Spleen (tissue), 11 donors: ENCODE data around the gene ITGA4. TPM values are rescaled to one million over a fixed set of nuclear protein-coding genes. Genes with fewer than 3 reads are reported as not detected.

Experiments
- DNase-seq: peaks from one replicate; pipeline ENCODE4 v3.0.0-alpha.2; 2020
- H3K27ac ChIP-seq, 8 donors: fragments of 200-600 bp; sonication (generic) in 7 of 8; 1 replicate in 4 of 8; 2 replicates in 4 of 8; pipeline versions ENCODE4 v1.5.0 to v1.8.0; 2016 to 2021; ENCODE audit warnings: inconsistent platforms in 4 of 8, mild to moderate bottlenecking in 4 of 8, moderate library complexity in 1 of 8
- H3K27me3 ChIP-seq, 7 donors: fragments of 200-600 bp; sonication (generic) in 6 of 7; replicated peaks in 1 of 7; 1 replicate in 4 of 7; 2 replicates in 3 of 7; pipeline versions ENCODE4 v1.5.0 to v1.8.0; 2016 to 2021; ENCODE audit warnings: inconsistent platforms in 3 of 7, mild to moderate bottlenecking in 1 of 7
- H3K36me3 ChIP-seq, 6 donors: fragments of 200-600 bp; sonication (generic) in 5 of 6; 1 replicate in 4 of 6; 2 replicates in 2 of 6; pipeline versions ENCODE4 v1.5.0 to v1.8.0; 2016 to 2021; ENCODE audit warnings: inconsistent platforms in 2 of 6
- H3K4me1 ChIP-seq, 6 donors: fragments of 200-600 bp; sonication (generic) in 5 of 6; 1 replicate in 3 of 6; 2 replicates in 3 of 6; pipeline versions ENCODE4 v1.5.0 to v1.8.0; 2016 to 2021; ENCODE audit warnings: inconsistent platforms in 3 of 6
- H3K4me3 ChIP-seq, 8 donors: fragments of 200-600 bp; sonication (generic) in 7 of 8; 1 replicate in 4 of 8; 2 replicates in 4 of 8; pipeline versions ENCODE4 v1.5.0 to v1.8.0; 2016 to 2021; ENCODE audit warnings: inconsistent platforms in 4 of 8, mild to moderate bottlenecking in 4 of 8, moderate library complexity in 2 of 8
- H3K9me3 ChIP-seq, 8 donors: fragments of 200-600 bp; sonication (generic) in 7 of 8; 1 replicate in 4 of 8; 2 replicates in 4 of 8; pipeline versions ENCODE4 v1.5.0 to v1.8.0; 2016 to 2021; ENCODE audit warnings: inconsistent platforms in 4 of 8
- POLR2A ChIP-seq, 3 donors: fragments of 450-650 bp; IDR thresholded peaks; one replicate each; pipeline ENCODE4 v1.5.1; 2017; ENCODE audit warnings: antibody characterized with exemption in 3 of 3, mild to moderate bottlenecking in 1 of 3
- POLR2AphosphoS5 ChIP-seq, 3 donors: sonication (generic); formaldehyde crosslinking; IDR thresholded peaks; one replicate each; pipeline ENCODE4 v1.5.1; 2017; ENCODE audit warnings: antibody characterized with exemption in 3 of 3
- WGBS, 5 donors: extraction: QIAGEN DNeasy Blood & Tissue Kit in 3 of 5; methylation state at CpG; one replicate each; pipeline versions ENCODE4 v1.1.5 to v1.1.7; 2013 to 2018; 5-methylcytosine and 5-hydroxymethylcytosine counted together
- intact Hi-C: fragments of 100-400 bp; cut with DNase I; formaldehyde crosslinking; loops from one replicate; pipeline ENCODE4 v1.15.0; 2023; ENCODE audit warnings: low total_unique reads
- polyA plus RNA-seq, 3 donors: library from polyadenylated mRNA; stranded (reverse); fragments of 200-250 nt; gene quantifications; one replicate each; pipeline ENCODE4 v1.2.1, GENCODE V29; 2013
- total RNA-seq, 7 donors: library from RNA; depleted of rRNA in 3 of 7; stranded (reverse); fragments of >200 nt in 3 of 7; fragmentation: NEBNext Ultra II Directional in 4 of 7; extraction: Animal tissue kit (Norgen Biotek cat#: 25700) in 4 of 7; gene quantifications; one replicate each; pipeline versions ENCODE4 v1.1.0 to v1.2.1, GENCODE V29; 2016 to 2021
- TF ChIP-seq, protein P1 (sequence below), 11 experiments: fragments of 200-600 bp in 7 of 11; fragments of 450-650 bp in 4 of 11; sonication (generic) in 4 of 11; IDR thresholded peaks in 8 of 11; conservative IDR thresholded peaks in 3 of 11; 1 replicate in 7 of 11; 2 replicates in 4 of 11; pipeline versions ENCODE4 v1.4.0 to v1.8.0; 2016 to 2021; ENCODE audit warnings: antibody characterized with exemption in 11 of 11, inconsistent platforms in 4 of 11, mild to moderate bottlenecking in 1 of 11
- donor health status: healthy with polysubstance abuse.
- donor health status: DM: no; HTN: no; CAD: no; lungs with moderate emphysema.
- donor health status: DM: no; HTN: no; CAD: no.
- donor health status: Bipolar disorder and iron deficiency.
- donor health status: healthy.
- donor health status: DM: no; HTN: no; CAD: no.
- donor health status: DM: yes; HTN: yes; CAD: no.

ITGA4 gene
- total and polyA plus RNA-seq, 10 donors, result 13.3 to 207 (median 147) TPM

DNA sequence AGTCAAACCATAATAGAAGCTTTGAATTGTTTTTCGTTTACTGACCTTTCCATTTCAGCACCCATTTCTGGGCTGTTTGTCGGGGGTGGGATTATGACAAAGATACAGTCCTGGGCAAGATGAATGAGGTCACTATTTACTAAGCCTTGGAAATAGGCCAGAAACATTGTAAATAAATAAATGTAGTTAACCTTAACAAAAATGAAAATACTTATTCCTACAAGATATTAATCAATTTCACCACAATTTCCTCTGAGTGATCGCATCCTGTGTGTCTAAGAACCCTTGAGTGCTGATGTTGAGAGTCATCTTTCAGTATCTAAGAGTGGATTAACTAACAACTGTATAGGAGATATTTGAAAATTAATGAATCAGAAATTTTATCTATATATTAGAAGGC is 14.0 kb downstream of the ITGA4 start:
- H3K9me3 ChIP-seq, result no peaks in the 10 kb centered on the region
- no peak for TF ChIP-seq POLR2A (IDR thresholded peaks at IDR 0.05)
- TF ChIP-seq POLR2AphosphoS5 (IDR thresholded peaks at IDR 0.05), result no peak
- TF ChIP-seq, protein P1, sequence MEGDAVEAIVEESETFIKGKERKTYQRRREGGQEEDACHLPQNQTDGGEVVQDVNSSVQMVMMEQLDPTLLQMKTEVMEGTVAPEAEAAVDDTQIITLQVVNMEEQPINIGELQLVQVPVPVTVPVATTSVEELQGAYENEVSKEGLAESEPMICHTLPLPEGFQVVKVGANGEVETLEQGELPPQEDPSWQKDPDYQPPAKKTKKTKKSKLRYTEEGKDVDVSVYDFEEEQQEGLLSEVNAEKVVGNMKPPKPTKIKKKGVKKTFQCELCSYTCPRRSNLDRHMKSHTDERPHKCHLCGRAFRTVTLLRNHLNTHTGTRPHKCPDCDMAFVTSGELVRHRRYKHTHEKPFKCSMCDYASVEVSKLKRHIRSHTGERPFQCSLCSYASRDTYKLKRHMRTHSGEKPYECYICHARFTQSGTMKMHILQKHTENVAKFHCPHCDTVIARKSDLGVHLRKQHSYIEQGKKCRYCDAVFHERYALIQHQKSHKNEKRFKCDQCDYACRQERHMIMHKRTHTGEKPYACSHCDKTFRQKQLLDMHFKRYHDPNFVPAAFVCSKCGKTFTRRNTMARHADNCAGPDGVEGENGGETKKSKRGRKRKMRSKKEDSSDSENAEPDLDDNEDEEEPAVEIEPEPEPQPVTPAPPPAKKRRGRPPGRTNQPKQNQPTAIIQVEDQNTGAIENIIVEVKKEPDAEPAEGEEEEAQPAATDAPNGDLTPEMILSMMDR (IDR thresholded peaks at IDR 0.05 in 8 of 11, conservative IDR thresholded peaks at IDR 0.05 in 3 of 11), result no peak
- DNase-seq, result no peak
- H3K27me3 ChIP-seq, result no peaks in the 10 kb centered on the region
- H3K27ac ChIP-seq, result peak overlapping the region in 5 of 8 donors; percentile 24 to 46 (median 37)
- H3K36me3 ChIP-seq, result peaks cover 0 to 42% (median 21%) of the 10 kb centered on the region in 6 donors
- H3K4me1 ChIP-seq, result peaks cover 25 to 80% (median 63%) of the 10 kb centered on the region in 6 donors
- whole genome bisulfite sequencing, 5 donors, result 48 to 60% (median 55%) methylated on average over 3 of the region's 3 CpGs
- intact Hi-C loops, result loop anchor here (10.0 kb wide), 2 partner anchors 376 to 1336 kb away; no protein-coding TSS in a partner anchor
- H3K4me3 ChIP-seq, result peak overlapping the region in 1 of 8 donors; percentile 6

DNA sequence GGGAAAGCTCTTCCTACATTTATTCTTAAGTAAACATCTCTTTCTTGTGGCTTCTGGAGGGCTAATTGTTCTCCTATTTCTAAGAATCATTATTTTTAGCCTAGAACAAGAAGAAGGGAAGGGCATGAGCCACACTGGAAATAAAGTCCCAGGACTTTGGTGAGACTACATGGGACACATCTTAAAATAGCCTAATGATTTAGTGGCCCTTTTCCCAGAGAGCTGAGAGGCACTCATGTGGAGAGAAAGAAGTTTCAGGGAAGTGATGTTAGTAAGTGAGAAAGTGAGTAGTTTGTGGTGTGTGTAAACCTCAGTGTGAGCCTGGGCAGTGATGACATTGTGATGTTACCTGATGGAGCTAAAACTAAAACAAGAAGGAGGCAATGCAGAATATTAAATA is 14.6 kb downstream of the ITGA4 start:
- H3K4me3 ChIP-seq, result no peak overlapping the region
- peaks cover 20 to 75% (median 58%) of the 10 kb centered on the region in 6 donors for H3K4me1 ChIP-seq
- intact Hi-C loops, result loop anchor here (10.0 kb wide), 2 partner anchors 377 to 1337 kb away; no protein-coding TSS in a partner anchor
- peaks cover 0 to 48% (median 27%) of the 10 kb centered on the region in 6 donors for H3K36me3 ChIP-seq
- peak overlapping the region in 5 of 8 donors; percentile 24 to 46 (median 37) for H3K27ac ChIP-seq
- DNase-seq, result no peak
- no peaks in the 10 kb centered on the region for H3K27me3 ChIP-seq
- H3K9me3 ChIP-seq, result no peaks in the 10 kb centered on the region
- TF ChIP-seq, protein P1 (IDR thresholded peaks at IDR 0.05 in 8 of 11, conservative IDR thresholded peaks at IDR 0.05 in 3 of 11), result no peak
- TF ChIP-seq POLR2AphosphoS5 (IDR thresholded peaks at IDR 0.05), result no peak
- no peak for TF ChIP-seq POLR2A (IDR thresholded peaks at IDR 0.05)

DNA sequence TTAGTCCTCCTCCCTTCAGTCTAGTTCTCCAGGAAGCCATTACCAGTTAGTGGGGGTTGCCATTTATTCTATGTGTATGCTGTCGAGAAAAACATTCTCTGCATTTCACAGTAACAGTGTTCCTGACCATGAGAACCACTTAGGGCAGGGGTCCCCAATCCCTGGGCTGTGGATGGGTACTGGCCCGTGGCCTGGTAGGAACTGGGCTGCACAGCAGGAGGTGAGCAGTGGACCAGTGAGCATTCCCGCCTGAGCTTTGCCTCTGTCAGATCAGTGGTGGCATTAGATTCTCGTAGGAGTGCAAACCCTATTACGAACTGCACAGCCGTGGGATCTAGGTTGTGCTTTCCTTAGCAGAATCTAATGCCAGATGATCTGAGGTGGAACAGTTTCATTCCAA is 15.8 kb downstream of the ITGA4 start:
- DNase-seq, result peak; percentile 51
- intact Hi-C loops, result loop anchor here (10.0 kb wide), 2 partner anchors 378 to 1338 kb away; no protein-coding TSS in a partner anchor
- Histone ChIP-seq H3K4me3 (peak overlapping the region in 1 of 8 donors; percentile 13), H3K4me1 (peaks cover 18 to 63% (median 46%) of the 10 kb centered on the region in 6 donors), H3K27me3 (no peaks in the 10 kb centered on the region), H3K27ac (peak overlapping the region in 5 of 8 donors; percentile 25 to 56 (median 41)), H3K9me3 (no peaks in the 10 kb centered on the region), H3K36me3 (peaks cover 0 to 60% (median 33%) of the 10 kb centered on the region in 6 donors)
- TF ChIP-seq POLR2A (IDR thresholded peaks at IDR 0.05) (no peak), POLR2AphosphoS5 (IDR thresholded peaks at IDR 0.05) (no peak)
- TF ChIP-seq, protein P1 (IDR thresholded peaks at IDR 0.05 in 8 of 11, conservative IDR thresholded peaks at IDR 0.05 in 3 of 11), result no peak
- 76 to 91% (median 80%) methylated on average over 2 to 6 of the region's 6 CpGs for WGBS, 5 donors

DNA sequence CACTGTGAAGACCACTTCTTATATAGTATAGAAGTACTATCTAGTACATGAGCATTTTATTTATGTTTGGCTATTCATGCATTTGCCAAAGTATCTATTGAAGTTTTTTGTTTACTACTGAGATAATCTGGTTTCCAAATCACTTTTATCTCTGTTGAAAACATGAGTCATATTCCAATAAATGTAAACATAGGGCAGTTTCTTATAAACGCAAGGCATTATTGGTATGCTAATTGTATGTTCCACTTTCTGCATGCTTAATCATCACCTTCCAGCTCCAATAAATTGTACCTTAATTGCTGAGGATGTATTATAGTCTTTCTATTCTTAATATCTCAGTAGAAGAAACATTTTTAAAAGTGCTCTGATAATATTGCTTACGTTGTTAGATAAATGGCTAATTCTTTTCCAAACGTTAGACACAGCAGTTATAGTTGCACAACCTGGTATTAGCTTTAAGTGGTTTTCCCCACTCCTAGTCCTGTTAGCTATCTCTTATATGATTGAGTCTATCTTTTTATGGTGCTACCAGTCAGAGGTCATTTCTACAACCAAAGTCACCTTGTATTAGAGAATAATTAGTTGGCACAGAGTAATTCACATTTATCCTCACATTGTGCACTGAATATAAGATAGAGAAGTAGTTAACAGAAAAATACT is 17.2 kb downstream of the ITGA4 start:
- Histone ChIP-seq H3K36me3 (peaks cover 0 to 56% (median 29%) of the 10 kb centered on the region in 6 donors), H3K4me3 (no peak overlapping the region), H3K9me3 (no peaks in the 10 kb centered on the region), H3K27me3 (no peaks in the 10 kb centered on the region), H3K4me1 (peaks cover 10 to 50% (median 35%) of the 10 kb centered on the region in 6 donors), H3K27ac (no peak overlapping the region)
- intact Hi-C loops, result loop anchor here (10.0 kb wide), 2 partner anchors 380 to 1340 kb away; no protein-coding TSS in a partner anchor
- TF ChIP-seq POLR2A (IDR thresholded peaks at IDR 0.05) (no peak), POLR2AphosphoS5 (IDR thresholded peaks at IDR 0.05) (no peak)
- TF ChIP-seq, protein P1 (IDR thresholded peaks at IDR 0.05 in 8 of 11, conservative IDR thresholded peaks at IDR 0.05 in 3 of 11), result no peak
- WGBS, 5 donors, result 50 to 73% (median 63%) methylated on average over 3 of the region's 3 CpGs
- no peak for DNase-seq
